Measurements from ENCODE around the gene FAM167B.
"Not testable (repeated sequence)": the region's sequence is repeated elsewhere in the genome, so short reads cannot be mapped to it uniquely, and the experiment has no call there.

FAM167B gene

DNA sequence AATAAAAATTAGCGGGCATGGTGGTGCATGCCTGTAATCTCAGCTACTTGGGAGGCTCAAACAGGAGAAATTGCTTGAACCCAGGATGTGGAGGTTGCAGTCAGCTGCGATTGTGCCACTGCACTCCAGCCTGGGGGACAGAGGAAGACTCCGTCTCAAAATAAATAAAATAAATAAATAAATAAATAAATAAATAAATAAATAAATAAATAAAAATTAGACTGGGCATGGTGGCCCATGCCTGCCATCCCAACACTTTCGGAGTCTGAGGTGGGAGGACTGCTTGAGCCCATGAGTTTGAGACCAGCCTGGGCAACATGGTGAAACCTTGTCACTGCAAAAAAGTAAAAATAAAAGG is 16.2 kb downstream of the FAM167B start:
- DNase-seq (ENCODE audit: low read depth), result not testable (repeated sequence)

DNA sequence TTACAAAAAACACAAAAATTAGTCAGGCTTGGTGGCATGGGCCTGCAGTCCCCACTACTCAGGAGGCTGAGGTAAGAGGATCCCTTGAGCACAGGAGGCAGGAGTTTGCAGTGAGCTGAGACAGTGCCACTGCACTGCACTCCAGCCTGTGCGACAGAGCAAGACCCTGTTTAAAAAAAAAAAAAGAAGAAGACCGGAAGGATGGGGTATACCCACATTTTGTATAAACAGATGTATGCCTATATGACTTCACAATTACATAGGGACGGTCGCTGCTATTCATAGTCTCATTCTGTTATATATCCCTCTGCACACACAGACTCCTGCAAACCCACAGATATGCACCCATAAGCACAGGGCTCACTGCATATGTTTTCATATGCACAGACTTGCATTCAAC is 16.7 kb downstream of the FAM167B start:
- no peak for DNase-seq (ENCODE audit: low read depth)

DNA sequence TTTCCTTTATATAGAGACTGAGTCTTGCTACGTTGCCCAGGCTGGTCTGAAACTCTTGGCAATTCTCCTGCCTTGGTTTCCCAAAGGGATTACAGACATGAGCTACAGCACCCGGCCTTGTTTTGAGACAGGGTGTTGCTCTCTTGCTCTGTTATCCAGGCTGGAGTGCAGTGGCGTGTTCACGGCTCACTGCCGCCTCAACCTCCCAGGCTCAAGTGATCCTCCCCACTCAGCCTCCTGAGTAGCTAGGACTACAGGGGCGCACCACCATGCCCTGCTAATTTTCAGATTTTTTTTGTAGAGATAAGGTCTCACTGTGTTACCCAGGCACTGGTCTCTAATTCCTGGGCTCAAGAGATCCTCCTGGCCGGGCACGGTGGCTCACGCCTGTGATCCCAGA is 18.8 kb downstream of the FAM167B start:
- DNase-seq (ENCODE audit: low read depth), result no peak

DNA sequence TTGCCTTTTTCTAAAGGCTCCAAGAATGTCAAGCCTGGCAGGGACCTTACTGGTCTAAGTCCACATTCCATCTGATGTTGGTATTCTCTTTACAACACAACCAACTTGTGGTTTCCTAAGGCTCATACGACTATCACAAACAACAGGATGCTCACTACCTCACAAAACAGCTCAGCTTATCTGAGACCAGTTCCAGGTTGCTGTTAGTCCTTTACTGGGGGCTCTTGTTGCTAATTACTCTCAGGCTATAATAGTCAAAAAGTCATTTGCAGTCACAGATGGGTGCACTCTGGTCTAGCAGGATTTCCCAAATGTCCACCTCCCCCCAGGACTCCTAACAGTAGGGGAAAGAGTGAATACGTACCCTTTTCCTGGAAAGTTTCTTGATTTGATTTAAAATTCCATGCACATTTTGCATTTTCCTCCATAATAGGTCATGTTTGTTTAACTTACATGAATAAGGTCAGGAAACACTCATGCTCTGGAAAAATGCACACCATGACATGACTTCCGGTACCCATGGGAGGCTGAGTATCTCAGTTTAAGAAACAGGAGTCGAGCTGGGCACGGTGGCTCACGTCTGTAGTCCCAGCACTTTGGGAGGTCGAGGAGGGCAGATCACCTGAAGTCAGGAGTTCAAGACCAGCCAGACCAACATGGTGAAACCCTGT is 20.0 kb downstream of the FAM167B start:
- no peak for DNase-seq (ENCODE audit: low read depth)

DNA sequence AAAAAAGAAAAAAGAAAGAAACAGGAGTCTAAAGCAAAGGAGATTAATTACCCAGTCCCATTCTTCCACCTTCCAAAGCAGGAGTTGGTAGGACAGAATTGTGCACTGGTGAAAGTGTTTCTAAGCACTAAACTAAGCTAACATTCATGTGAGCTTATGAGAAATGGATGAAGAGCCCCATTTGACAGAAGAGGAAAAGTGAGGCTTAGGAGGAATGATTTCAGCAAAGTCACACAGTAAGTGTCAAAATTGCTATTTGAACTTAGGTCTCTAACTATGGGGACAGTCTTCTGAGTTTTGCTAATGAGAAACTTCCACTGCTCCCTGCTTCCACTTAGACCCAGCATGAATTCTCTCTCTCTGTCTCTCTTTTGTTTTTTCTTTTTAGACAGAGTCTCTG is 22.7 kb downstream of the FAM167B start:
- no peak for DNase-seq (ENCODE audit: low read depth)

DNA sequence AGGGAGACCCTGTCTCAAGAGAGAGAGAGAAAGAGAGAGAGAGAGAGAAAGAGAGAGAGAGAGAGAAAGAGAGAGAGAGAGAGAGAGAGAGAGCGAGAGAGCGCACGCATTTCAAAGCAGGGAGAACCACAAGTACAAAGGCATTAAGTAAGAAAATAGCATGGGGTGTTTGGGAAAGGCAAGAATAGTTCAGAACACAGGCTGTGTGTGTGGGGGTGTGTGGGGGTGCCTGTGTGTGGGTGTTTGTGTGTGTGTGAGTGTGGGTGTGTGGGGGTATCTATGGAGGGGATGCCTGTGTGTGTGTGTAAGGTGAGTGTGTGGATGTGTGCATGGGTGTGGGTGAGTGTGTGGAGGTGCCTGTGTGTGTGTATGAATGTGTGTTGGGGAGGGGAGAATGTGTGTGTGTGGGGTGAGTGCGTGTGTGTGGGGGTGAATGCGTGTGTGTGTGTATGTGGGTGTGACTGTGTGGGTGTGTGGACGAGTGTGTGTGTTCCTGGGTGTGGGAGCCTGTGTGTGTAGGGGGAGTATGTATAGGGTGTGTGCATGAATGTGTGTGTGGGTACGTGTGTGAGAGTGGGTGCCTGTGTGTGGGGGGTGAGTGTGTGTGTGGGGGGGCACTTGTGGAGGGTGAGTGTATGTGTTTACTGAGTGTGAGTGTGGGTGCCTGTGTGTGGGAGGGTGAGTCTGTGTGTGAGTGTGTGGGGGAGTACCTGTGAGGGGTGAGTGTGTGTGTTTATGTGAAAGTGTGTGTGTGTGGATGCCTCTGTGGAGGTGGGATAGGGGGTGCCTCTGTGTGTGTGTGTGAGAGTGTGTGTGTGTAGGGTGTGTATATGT is 25.8 kb downstream of the FAM167B start:
- DNase-seq (ENCODE audit: low read depth), result no peak

DNA sequence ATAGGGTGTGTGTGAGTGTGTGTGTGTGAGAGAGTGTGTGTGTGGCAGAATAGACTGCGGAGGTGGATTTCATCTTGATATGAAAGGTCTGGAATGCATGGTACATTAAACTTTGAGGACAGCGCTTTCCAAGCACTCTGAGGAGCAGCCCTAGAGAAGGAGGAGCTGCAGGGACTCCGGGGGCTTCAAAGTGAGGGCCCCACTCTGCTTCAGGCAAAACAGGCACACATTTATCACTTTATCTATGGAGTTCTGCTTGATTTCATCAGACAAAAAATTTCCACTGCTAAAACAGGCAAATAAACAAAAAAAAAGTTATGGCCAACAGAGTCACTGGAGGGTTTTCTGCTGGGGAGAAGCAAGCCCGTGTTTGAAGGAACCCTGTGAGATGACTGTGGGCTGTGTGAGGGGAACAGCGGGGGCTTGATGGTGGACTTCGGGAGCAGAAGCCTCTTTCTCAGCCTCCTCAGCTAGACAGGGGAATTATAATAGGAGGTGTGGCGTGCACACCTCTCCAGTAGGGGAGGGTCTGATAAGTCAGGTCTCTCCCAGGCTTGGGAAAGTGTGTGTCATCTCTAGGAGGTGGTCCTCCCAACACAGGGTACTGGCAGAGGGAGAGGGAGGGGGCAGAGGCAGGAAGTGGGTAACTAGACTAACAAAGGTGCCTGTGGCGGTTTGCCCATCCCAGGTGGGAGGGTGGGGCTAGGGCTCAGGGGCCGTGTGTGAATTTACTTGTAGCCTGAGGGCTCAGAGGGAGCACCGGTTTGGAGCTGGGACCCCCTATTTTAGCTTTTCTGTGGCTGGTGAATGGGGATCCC is 26.6 kb downstream of the FAM167B start:
- no peak for DNase-seq (ENCODE audit: low read depth)

DNA sequence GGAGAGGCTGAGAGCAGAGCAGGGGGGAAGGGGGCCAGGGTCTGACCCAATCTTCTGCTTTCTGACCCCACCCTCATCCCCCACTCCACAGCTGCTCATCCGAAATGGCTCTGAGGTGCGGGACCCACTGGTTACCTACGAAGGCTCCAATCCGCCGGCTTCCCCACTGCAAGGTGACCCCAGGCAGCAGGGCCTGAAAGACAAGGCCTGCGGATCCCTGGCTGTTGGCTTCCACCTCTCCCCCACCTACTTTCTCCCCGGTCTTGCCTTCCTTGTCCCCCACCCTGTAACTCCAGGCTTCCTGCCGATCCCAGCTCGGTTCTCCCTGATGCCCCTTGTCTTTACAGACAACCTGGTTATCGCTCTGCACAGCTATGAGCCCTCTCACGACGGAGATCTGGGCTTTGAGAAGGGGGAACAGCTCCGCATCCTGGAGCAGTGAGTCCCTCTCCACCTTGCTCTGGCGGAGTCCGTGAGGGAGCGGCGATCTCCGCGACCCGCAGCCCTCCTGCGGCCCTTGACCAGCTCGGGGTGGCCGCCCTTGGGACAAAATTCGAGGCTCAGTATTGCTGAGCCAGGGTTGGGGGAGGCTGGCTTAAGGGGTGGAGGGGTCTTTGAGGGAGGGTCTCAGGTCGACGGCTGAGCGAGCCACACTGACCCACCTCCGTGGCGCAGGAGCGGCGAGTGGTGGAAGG is 27.8 kb downstream of the FAM167B start:
- DNase-seq (ENCODE audit: low read depth), result no peak

DNA sequence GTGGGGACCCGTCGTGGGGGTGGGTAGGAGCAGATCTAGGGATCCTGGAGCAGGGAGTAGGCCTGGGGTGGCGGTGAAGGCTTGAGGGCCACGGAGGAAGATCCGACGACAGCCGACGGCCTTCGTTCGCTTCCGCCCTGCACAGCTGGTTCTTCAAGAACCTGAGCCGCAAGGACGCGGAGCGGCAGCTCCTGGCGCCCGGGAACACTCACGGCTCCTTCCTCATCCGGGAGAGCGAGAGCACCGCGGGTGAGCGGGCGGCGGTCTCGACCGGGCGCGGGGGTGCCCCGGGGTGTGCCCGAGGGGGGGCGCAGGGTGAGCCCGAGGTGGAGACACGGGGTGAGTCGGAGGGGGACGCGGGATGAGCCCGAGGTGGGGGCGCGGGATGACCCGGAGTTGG is 28.4 kb downstream of the FAM167B start:
- DNase-seq (ENCODE audit: low read depth), result no peak

DNA sequence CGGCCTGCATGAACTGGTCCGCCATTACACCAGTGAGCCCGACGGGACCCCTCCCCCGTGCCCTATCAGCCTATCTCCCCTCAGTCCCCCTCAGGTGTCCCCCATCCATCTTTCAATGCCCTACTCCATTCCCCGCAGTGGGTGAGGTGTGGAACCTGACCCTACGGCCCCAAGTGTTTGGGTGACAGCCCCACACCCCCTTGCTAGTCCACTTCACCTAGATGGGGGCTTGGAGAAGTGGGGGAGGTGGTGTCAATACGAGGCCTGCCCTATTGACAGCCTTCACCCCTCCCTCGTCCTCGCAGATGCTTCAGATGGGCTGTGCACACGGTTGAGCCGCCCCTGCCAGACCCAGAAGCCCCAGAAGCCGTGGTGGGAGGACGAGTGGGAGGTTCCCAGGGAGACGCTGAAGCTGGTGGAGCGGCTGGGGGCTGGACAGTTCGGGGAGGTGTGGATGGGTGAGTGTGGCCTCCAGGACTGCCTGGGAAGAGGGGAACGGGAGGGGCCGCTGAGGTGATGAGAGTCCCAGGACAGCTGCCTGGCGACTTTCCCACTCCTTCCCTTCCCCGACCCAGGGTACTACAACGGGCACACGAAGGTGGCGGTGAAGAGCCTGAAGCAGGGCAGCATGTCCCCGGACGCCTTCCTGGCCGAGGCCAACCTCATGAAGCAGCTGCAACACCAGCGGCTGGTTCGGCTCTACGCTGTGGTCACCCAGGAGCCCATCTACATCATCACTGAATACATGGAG is 29.2 kb downstream of the FAM167B start:
- DNase-seq (ENCODE audit: low read depth), result no peak

DNA sequence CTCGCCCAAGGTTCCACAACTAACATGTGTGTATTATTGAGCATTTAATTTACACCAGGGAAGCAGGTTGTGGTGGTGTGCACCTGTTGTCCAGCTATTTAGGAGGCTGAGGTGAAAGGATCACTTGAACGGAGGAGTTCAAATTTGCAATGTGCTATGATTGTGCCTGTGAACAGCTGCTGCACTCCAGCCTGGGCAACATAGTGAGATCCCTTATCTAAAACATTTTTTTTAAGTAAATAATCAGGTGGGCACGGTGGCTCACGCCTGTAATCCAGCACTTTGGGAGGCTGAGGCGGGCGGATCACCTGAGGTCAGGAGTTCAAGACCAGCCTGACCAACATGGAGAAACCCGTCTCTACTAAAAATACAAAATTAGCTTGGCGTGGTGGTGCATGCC is 37.8 kb downstream of the FAM167B start:
- not testable (repeated sequence) for DNase-seq (ENCODE audit: low read depth)

DNA sequence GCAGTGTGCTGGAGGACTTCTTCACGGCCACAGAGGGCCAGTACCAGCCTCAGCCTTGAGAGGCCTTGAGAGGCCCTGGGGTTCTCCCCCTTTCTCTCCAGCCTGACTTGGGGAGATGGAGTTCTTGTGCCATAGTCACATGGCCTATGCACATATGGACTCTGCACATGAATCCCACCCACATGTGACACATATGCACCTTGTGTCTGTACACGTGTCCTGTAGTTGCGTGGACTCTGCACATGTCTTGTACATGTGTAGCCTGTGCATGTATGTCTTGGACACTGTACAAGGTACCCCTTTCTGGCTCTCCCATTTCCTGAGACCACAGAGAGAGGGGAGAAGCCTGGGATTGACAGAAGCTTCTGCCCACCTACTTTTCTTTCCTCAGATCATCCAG is 38.6 kb downstream of the FAM167B start:
- DNase-seq (ENCODE audit: low read depth), result no peak

DNA sequence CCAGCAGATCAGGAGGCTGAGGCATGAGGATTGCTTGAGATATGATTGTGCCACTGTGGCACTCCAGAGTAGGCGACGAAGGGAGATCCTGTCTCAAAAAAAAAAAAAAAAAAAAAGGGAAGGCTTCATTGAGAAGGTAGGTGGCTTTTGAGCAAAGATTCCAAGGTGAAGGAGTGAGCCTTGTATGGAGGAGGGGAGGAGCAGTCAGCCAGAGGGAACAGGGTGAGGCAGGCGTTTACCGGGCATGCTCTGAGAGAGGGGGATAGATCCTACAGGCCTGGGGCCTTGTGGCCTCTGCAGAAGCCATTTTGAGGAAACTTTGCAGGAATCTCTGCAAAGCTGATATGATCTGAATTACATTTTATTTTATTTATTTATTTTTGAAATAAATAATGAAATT is 39.7 kb downstream of the FAM167B start:
- no peak for DNase-seq (ENCODE audit: low read depth)

DNA sequence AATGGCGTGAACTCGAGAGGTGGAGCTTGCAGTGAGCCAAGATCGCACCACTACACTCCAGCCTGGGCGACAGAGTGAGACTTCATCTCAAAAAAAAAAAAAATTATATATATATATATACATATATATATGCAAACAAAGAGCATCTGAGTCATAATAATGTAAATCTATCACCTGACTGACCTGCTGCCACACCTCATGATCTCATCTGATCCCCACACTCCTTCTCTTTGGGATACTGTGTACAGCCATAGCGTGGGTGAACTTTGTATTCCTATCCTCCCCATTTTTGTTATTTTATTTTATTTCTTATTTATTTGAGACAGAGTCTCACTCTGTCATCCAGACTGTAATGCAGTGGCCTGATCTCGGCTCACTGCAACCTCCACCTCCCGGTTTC is 42.2 kb downstream of the FAM167B start:
- DNase-seq (ENCODE audit: low read depth), result no peak

DNA sequence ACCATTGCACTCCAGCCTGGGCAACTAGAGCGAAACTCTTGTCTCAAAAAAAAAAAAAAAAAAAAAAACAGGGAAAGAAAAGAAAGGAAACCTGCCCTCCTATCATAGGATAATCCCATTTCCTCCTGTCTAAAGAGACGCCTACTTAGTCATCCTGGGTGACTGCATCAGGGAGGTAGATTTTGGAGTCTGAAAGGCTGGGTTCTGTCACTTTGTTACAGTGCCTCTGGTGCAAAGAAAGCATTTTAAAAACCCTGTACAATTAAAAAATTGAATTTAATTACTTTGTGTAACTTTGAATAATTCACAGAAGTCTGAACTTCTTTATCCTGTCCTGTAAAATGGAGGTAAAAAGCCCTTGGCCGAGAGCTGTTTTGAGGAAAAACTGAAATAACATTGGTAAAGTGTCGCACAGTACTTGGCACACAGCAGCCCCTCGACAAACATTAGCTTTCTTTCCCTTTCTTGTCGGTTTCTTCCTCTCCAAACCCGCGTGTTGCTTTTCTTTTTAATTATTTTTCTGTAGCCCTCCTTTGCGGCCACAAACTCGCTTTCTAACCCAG is 44.2 kb downstream of the FAM167B start:
- peak; percentile 32 for DNase-seq (ENCODE audit: low read depth)

DNA sequence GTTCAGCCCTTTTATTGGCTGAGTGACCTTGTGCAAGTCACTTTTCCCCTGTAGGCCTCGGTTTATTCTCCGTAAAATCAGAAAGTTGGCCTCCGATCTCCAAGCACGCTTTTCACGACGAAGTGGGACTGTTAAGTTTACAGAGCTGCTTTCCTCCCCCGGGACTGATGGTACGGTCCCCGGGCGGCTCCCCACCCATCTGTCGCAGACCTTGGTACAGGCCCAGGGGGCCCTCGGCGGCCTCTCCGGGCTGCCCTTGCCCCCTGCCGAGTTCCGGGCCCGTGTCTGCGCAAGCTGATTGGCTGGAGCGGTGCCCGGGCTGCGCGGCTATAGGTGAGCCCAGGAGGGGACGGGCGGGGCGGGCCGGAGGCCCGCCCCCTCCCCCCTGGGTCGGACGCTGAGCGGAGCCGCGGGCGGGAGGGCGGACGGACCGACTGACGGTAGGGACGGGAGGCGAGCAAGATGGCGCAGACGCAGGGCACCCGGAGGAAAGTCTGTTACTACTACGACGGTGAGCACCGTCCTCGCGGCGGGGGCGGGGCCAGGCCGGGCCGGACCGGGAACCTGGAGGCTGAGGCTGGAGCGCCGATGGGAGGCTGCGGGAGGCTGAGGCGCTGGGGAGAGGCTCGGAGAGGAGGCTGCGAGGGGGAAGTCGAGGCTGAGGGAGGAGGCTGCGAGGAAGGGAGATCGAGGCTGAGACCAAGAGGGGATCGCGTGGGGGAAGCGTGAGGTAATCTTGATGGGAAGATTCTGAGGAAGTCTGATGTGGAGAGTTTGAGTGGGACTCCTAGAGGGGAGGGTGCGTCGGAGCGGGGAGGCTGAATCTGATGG is 44.9 kb downstream of the FAM167B start, which contains the start of gene HDAC1:
HDAC1 (plus strand) TSS at position 376 of the 831 bp plus-strand sequence; CDS start at position 463, 87 bp downstream.
- peak; percentile 65 for DNase-seq (ENCODE audit: low read depth)

DNA sequence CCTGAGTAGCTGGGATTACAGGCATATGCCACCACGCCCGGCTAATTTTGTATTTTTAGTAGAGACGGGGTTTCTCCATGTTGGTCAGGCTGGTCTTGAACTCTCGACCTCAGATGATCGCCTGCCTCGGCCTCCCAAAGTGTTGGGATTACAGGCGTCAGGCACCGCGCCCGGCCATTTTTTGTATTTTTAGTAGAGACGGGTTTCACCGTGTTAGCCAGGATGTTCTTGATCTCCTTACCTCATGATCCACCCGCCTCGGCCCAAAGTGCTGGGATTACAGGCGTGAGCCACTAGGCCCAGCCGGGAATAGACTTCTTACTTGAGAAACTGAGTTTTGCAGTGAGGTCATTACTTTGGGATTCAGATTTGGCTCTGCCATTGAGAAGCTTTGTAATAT is 51.2 kb downstream of the FAM167B start:
- DNase-seq (ENCODE audit: low read depth), result not testable (repeated sequence)

All from HS-5 (cell line).